GM19023 (cell line): ENCODE data around the gene TRIM24.
A peak's percentile ranks its signal among the peaks of the same experiment; 100 is the strongest.

Experiments
- ATAC-seq: cut with Tn5 transposase; IDR thresholded peaks from one replicate; pipeline ENCODE4 v1.9.1; 2021; ENCODE audit warnings: mild to moderate bottlenecking, moderate library complexity; ENCODE audit not compliant: unreplicated experiment

Gene TRIM24

DNA sequence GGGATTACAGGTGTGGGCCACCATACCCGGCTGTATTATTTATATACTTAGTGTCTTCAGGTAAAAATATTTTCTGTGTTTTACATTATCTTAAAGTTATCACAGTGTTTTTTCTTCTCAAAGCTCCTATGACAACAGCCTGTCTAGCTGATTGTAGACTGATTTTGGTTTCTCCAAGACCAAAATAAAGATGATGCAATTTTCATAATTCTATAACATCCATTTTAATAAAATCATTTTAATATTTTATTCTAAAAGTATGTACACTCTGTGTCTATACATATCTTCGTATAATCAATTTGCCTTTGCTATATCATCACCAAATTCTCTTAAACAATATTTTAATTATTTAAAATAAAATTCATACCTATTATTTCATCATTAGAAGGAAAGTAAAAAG, 108.6 kb downstream of the TRIM24 start:
- no peak for ATAC-seq

DNA sequence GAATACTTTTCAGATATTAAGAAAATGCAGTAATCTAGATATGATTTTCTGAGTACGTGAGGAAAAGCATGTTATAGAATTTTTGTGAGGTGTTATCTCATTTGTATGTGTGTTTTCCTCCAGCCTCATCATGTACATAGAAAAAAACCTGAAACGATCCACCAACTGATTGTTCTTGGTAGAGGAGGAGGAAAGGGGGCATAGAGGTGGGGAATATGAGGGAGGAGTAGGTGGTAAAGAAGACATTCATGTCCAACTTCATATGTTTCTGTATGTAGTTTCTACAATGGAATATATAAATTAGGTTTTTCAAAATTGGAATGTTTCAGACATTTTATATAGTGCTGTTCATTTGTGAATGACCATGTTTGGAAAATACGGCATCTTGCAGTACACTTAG, 109.4 kb downstream of the TRIM24 start:
- no peak for ATAC-seq

DNA sequence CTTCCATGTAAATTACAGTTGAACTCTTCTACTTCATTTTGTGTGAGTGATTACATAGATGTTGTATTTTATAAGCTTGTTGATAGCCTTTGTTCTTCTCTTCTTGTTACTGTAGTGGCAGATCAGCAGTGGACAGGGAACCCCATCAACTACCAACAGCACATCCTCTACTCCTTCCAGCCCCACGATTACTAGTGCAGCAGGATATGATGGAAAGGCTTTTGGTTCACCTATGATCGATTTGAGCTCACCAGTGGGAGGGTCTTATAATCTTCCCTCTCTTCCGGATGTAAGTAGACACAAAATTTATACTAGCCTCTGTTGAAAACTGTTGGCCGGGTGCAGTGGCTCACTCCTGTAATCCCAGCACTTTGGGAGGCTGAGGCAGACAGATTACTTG, 110.7 kb downstream of the TRIM24 start:
- ATAC-seq, result no peak

DNA sequence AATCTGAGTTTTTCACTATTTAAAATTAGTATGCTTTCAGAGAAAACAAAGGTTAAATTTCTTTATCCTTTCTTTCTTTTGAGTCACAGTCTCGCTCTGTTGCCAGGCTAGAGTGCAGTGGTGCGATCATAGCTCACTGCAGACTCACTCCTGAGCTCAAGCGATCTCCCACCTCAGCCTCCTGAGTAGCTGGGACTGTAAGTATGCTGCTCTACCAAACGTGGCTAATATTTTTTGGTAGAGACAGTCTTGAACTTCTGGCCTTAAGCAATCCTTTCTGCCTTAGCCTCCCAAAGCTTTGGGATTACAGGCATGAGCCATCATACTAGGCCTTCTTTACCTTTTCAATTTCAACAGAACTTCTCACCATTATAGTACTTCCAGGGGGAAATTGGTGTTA, 113.7 kb downstream of the TRIM24 start:
- no peak for ATAC-seq

DNA sequence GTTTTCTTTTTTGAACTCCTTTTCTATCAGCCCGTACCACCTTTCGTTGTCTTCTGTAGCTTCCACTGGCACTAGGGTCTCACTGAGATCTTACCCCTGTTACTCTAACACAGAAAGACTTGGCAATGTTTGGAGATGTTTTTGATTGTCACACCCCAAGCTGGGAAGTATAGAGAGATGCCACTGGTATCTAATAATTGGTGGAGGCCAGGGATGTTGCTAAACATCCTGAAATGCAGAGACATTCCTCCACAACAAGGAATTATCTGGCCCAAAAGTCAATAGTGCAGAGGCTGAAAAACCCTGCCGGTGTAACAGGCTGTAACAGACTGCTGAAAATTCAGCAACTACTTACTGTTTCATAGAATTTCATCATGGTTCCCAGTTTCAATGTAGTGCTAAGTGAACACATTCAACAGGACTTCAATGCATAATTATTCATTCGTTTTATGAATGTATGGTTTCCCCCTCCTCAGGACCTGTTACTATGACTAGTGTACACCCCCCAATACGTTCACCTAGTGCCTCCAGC, 115.9 kb downstream of the TRIM24 start:
- ATAC-seq, result no peak

DNA sequence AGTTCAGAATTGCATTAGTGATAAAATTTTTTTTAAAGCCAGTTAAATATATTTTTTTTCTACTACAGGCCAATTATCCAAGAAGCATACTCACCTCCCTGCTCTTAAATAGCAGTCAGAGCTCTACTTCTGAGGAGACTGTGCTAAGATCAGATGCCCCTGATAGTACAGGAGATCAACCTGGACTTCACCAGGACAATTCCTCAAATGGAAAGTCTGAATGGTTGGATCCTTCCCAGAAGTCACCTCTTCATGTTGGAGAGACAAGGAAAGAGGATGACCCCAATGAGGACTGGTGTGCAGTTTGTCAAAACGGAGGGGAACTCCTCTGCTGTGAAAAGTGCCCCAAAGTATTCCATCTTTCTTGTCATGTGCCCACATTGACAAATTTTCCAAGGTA, 119.1 kb downstream of the TRIM24 start:
- no peak for ATAC-seq

DNA sequence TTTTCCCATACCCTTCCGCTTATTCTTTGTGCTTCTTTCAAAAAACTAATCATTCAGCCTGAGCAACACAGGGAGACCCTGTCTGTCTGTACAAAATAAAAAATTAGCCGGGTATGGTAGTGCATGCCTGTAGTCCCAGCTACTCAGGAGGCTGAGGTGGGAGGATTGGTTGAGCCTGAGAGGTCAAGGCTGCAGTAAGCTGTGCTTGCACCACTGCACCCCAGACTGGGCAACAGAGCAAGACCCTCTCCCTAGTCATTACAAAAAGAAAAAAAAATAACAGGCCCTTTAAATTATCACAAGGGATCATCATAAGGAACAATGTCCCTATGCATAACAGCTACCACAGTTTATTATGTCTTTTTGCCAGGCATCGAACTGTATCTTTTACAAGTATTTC, 119.6 kb downstream of the TRIM24 start:
- no peak for ATAC-seq

DNA sequence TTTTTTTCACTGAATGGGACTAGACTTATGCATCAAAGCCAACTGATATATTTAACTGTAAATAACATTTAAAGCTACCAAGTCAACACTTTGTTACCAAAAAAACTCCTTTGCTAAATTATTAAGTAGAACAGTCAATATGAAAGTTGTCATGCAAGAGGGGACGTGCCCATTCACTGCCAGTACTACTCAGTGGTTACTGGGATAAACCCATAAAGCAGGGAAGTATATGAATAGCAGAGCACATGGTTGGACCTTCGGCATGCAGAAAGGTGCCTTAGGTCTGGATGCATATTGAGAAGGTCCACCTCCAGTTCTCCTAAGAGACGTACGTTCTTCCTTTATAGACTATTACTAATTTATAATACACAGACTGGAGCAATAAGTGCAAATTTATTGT, 121.0 kb downstream of the TRIM24 start:
- no peak for ATAC-seq

DNA sequence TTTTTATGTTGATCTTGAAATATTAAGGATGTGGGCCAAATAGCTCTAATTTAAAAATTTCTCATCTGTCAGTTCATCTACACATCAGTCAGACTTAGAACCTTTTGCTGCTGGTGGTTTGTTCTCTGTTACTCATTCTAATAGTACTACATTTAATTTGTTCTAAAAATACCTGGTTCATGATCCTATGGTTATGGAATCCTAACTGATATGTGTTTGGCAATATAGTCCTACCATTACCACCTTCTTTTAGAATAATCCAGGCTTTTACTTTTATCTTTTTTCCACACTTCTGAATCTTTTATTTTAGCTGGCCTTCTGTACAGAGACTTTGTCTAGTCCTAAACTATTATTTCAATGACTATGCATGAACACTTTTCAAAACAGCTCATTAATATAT, 124.2 kb downstream of the TRIM24 start:
- no peak for ATAC-seq

DNA sequence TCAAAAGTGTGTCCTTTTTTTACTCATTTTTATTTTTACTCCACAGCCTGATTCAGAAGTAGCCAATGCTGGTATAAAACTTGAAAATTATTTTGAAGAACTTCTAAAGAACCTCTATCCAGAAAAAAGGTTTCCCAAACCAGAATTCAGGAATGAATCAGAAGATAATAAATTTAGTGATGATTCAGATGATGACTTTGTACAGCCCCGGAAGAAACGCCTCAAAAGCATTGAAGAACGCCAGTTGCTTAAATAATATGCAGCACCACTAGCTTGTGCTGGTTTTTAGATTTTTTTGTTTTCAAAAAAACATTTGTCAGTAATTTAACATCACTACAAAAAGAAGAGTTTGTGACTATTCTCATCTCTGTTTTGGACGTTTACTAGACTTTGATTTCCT, 124.6 kb downstream of the TRIM24 start:
- no peak for ATAC-seq

DNA sequence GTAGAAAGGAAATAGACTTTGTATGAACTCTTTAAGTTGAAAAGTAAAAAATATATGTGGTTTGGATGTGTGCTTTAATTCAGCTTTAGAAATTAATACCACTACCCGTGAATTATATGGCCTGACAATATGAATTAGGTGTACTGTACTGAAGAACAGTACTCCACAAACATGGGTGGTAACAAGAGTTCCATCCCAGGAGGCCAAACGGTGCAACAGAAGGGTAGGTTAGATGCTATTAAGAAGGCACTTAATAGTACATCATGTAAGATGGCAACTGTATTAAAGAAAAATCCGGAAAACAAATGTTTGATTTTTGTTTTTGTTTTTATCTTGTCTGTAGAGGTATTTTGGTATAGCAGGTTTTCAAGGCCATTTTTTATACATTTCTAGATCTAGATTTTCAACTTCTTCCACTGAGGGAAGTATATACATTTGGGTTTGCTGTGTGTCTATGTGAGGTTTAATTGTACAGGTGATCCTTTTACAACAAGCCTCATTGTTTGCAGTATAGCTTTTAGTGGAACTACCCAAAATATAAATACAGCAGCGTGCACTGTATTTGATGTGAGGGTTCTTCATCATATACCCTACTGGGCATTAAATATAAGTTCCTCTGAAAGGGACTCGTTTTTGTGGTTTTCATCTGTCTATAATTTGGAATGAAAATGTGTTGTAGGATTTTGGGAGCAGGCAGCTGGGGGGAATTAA, 125.4 kb downstream of the TRIM24 start:
- ATAC-seq, result no peak

DNA sequence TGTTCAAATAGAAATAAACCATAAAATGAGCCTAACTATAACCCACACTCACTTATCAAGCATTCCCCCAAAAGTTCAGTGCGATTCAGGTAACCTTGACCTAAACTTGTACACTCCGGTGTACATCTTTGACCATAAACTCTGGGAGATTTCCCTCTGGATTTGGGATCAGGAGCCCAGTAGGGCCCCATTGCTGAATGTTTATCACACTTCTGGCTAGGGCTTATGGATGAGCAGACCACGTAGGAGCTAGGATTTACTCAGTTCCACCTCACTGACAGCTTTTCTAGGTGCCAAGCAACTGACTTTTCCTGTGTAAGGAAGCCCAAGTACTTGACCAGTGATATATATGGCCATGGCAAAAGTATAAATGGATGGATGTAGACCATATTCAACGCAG, 127.4 kb downstream of the TRIM24 start:
- ATAC-seq, result no peak

DNA sequence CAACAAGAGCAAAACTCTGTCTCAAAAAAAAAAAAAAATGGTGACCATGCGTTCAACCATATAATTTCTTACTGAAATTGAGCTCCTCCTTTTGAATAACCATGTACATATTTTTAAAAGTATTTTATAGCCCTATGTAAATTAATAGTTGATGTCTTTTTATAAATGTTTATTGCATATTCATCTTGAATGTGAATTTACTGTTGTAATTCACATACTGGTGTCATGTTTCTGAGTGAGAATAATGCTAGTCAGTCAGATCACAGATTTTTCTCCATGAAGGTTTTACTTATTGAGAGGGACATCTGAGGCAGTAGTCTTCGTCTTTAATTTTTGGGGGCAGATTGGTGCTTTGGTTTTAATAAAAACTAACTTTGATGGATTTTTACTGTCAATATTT, 128.9 kb downstream of the TRIM24 start:
- ATAC-seq, result no peak

DNA sequence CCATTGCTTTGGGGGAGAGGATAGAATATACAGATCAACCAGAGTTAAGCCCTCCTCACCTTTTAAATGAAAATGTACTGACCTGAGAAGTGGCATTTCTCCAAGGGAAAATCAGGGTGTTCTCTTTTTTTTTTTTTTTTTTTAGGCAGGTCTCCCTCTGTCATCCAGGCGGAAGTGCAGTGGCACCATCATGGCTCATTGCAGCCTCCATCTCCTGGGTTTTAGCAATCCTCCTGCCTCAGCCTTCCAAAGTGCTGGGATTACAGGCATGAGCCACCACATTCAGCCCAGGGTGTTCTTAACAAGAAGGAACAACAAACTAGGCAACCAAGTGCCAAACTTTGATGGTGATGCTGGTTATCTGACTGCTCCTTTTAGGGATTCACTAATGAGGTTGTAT, 130.1 kb downstream of the TRIM24 start:
- ATAC-seq, result no peak

DNA sequence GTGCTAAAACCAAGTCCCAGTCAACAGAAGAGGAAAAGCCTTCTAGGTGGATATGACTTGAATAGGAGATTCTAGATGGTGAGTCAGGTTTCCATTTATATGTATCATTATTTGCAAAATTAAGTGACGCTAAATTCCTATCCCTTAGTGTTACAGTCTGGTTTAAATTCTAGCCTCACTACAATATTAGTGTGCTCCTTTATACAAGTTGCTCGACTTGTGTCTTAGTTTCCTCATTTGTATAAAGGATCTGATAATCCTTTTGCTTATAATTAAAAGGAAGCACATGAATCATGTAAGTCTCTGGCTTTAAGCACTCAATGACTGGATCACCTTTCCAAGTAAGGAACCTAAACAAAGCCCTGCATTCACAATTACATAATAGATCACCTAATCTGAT, 135.4 kb downstream of the TRIM24 start:
- no peak for ATAC-seq

DNA sequence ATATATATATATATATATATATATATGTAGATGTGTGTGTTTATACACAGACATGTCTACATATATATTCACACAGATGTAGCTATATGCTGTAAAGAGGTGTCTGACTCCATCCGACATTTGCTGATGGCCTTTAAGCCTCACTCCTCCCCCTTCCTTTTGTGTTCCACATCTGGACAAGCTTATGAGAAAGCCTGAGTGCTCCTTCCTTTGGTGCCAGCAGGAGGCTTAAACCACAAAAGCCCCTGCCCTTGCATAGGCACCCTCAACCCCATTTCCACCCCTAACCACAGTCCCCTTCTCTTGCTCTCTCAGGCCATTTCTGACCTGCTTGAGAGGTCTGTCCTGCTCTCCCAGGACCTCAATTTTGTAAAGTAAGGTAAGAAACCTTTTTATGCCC, 142.4 kb downstream of the TRIM24 start:
- ATAC-seq, result no peak

DNA sequence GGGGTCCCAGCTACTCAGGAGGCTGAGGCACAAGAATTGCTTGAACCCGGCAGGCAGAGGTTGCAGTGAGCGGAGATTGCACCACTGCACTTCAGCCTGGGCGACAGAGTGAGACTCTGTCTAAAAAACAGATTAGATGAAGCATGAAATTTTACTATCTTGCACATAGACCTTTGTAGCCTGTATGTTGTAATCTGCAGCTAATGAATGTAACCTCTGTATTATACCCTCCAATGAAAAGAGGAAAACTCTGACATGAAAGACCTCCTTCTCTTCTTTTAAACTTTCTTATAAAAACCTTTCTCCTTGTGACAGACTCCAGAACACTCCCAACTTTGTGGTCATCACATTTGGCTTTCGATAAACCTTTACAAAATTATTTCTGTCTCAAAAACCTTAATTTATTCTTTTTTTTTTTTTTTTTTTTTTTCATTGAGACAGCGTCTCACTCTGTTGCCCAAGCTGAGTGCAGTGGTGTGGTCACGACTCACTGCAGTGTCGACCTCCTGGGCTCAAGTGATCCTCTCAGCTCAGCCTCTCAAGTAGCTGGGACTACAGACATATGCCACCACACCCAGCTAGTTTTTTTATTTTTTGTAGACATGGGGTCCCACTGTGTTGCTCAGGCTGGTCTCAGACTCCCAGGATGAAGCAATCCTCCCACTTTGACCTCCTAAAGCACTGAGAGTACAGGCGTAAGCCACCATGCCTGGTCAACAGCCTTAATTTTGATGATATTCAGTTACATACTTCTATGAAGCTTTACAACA, 143.7 kb downstream of the TRIM24 start:
- ATAC-seq, result no peak

DNA sequence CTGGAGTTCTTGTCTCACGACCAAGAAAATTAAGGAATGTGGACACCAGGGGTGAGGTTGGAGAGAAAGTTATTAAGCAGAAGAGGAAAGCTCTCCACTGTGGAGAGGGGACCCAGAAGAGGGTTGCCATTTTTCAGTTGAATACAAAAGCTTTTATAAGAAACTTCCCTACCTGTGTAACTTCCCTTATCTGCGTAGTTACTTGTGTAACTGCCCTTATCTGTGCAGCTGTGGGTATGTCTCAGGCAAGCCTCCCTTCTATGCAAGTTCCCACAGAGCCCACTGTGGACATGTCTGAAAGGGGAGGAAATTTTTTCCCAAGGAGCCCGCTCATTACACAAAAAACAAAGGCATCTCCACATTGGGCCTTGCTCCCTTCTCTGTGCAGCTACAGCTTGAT, 146.2 kb downstream of the TRIM24 start:
- ATAC-seq, result no peak

DNA sequence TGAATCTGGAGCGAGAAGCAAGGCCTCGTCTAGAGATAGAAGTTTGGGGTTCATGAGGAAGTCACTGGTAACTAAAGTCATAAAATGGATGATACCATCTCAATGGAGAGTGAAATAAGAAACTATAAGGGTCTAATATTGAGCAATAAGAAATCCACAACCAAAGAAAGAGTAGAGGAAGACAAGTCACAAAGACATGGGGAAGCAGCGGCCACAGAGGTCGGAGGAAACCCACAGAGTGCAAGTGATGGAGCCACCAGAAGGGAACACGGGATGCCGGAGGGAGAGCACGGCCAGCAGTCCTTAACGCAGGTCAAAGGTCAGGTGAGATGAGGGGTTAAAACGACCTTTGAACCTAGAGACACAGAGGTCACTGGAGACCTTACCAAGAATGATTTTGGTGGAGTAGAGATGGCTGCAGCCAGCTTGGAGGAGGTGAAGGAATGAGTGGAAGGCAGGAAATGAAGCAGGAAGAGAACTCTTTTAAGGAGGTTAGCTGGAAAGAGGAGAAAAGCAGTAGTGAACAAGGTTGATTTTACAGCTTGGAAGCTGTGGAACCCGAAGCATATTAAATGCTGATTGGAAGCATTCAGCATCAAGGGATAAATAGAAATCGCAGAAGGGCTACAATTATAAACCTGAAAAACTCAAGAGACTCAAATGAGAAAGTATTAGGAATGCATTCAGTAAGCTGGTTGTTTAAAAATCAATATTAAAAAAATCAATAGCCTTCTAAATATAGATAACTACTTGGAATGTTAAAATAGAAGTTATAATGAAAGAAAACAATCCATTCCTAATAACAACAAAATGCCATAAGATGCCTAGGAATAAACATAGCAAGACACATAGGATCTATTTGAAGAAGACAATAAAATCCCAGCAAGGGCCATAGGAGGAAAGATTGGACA, 147.4 kb downstream of the TRIM24 start:
- no peak for ATAC-seq

DNA sequence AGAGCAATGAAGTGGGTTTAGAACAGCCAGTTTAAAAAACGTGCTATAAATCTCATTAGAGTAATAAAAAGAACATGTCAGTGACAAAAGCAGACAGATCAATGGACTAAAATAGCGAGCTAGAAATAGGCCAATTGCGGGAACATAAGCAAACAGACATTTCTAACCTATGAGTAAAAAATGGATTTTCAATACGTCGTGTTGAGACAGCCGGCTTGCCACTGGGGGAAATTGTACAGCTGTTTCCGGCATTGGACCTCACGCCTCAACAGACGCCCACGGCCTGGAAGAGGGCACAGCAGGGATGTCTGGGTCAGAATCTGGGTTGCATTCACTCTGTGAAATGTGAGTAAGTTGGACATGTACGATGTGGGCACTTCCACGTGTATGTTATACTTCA, 148.2 kb downstream of the TRIM24 start:
- ATAC-seq, result peak; percentile 75

DNA sequence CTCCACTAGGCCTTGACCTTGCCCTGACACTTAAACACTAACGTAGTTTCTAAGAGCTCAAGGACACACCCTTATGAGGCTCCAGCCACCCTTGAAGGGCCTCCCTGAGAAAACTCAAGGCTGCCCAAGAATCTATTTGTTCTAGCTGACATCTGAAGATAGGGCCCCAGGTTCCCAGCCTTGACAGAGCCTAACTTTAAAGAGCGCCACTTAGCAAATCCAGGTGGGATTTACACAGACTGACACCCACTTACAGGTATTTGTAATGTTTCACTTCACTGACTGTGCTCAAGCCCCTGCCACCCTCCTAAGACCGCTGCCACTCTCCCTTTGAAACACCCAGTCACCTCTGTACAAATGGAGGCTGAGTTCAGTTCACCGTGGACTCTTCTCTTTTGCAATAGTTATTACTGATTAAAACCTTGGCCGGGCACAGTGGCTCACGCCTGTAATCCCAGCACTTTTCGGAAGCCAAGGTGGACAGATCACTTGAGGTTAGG, 150.7 kb downstream of the TRIM24 start:
- ATAC-seq, result no peak
